Daoy (cell line): Measurements from ENCODE around the gene SDK1. TPM values are rescaled to one million over a fixed set of nuclear protein-coding genes. Genes with fewer than 3 reads are reported as not detected.
A peak's percentile ranks its signal among the peaks of the same experiment; 100 is the strongest.
"Not testable (repeated sequence)": the region's sequence is repeated elsewhere in the genome, so short reads cannot be mapped to it uniquely, and the experiment has no call there.

ENCODE experiments used
- DNase-seq: peaks from one replicate; pipeline ENCODE4 v3.0.0-alpha.2; 2015; ENCODE audit warnings: low read depth
- total RNA-seq: library from RNA; depleted of rRNA; stranded (reverse); fragments of >200 nt; shearing (Covaris generic); gene quantifications from 2 replicates; pipeline ENCODE4 v1.2.3, GENCODE V29; 2014

The SDK1 gene
- total RNA-seq, 1 experiment from 2014 or later: 4.2 TPM

- DNase-seq: no peak
These were observed 354.6 kb downstream of the SDK1 start for GRCh38 chr7:3655635-3656034.

- no peak for DNase-seq
These were observed 356.2 kb downstream of the SDK1 start for GRCh38 chr7:3657206-3657605.

GRCh38 chr7:3668743-3669142 is 367.7 kb downstream of the SDK1 start:
- no peak for DNase-seq

- DNase-seq: no peak
These were observed 369.8 kb downstream of the SDK1 start for GRCh38 chr7:3670898-3671297.

GRCh38 chr7:3673524-3673923 is 372.5 kb downstream of the SDK1 start:
- peak; percentile 61 for DNase-seq

GRCh38 chr7:3678314-3678810 is 377.3 kb downstream of the SDK1 start:
- DNase-seq: no peak

GRCh38 chr7:3682028-3682710 is 381.1 kb downstream of the SDK1 start:
- no peak for DNase-seq

GRCh38 chr7:3683546-3684539 is 382.8 kb downstream of the SDK1 start:
- no peak for DNase-seq

GRCh38 chr7:3688071-3688470 is 387.0 kb downstream of the SDK1 start:
- no peak for DNase-seq

GRCh38 chr7:3688842-3689241 is 387.8 kb downstream of the SDK1 start:
- DNase-seq: no peak

GRCh38 chr7:3691478-3692158 is 390.6 kb downstream of the SDK1 start:
- DNase-seq: no peak

GRCh38 chr7:3695602-3696001 is 394.6 kb downstream of the SDK1 start:
- no peak for DNase-seq

GRCh38 chr7:3696113-3696512 is 395.1 kb downstream of the SDK1 start:
- DNase-seq: no peak

GRCh38 chr7:3697472-3697871 is 396.4 kb downstream of the SDK1 start:
- no peak for DNase-seq

GRCh38 chr7:3705258-3705657 is 404.2 kb downstream of the SDK1 start:
- no peak for DNase-seq

- not testable (repeated sequence) for DNase-seq
These were observed 405.0 kb downstream of the SDK1 start for GRCh38 chr7:3706091-3706490.

GRCh38 chr7:3710122-3710521 is 409.1 kb downstream of the SDK1 start:
- DNase-seq: no peak

- no peak for DNase-seq
These were observed 409.5 kb downstream of the SDK1 start for GRCh38 chr7:3710531-3710930.

GRCh38 chr7:3712841-3713240 is 411.8 kb downstream of the SDK1 start:
- no peak for DNase-seq

GRCh38 chr7:3721422-3721821 is 420.4 kb downstream of the SDK1 start:
- no peak for DNase-seq

GRCh38 chr7:3722396-3722922 is 421.4 kb downstream of the SDK1 start:
- no peak for DNase-seq
